ENCODE measurements around the gene GPBP1. TPM values are rescaled to one million over a fixed set of nuclear protein-coding genes. Genes with fewer than 3 reads are reported as not detected.

GPBP1 gene
- total RNA-seq, 1 experiment from 2014 or later = 69.5 TPM

- intact Hi-C loops (cut with micrococcal nuclease) = no loop called here
- H3K9ac ChIP-seq (ENCODE audit: low read length) = no peak overlapping the region
- peaks cover 2 to 3% of the 10 kb centered on the region in 2 experiments; a peak in 1 of 4 replicates for H3K4me1 ChIP-seq (ENCODE audit: control insufficient read depth in 1 of 2, insufficient read depth in 2 of 2, low read length in 2 of 2)
- no peak for TF ChIP-seq TCF7L2 (IDR thresholded peaks at IDR 0.05; ENCODE audit: borderline replicate concordance, extremely low read depth, insufficient read depth, insufficient read length)
- TF ChIP-seq ZNF274 (IDR thresholded peaks at IDR 0.05; ENCODE audit: low read depth, low read length) = no peak
- no peak for TF ChIP-seq EZH2 (IDR thresholded peaks at IDR 0.05)
- no peak for TF ChIP-seq MAX (IDR thresholded peaks at IDR 0.05)
- no peak for TF ChIP-seq EGR1 (IDR thresholded peaks at IDR 0.05; ENCODE audit: low read depth)
- TF ChIP-seq CEBPB (IDR thresholded peaks at IDR 0.05; ENCODE audit: low read depth) = no peak
- TF ChIP-seq CTCF (IDR thresholded peaks at IDR 0.05 in 2 of 3, conservative IDR thresholded peaks at IDR 0.05 in 1 of 3; ENCODE audit: borderline replicate concordance in 1 of 3, insufficient read depth in 1 of 3, low read depth in 2 of 3, low read length in 2 of 3) = no peak
- no peak for TF ChIP-seq ZFX (IDR thresholded peaks at IDR 0.05)
- no peak for TF ChIP-seq ATF3 (IDR thresholded peaks at IDR 0.05)
- TF ChIP-seq SRF (IDR thresholded peaks at IDR 0.05; ENCODE audit: low read depth) = no peak
- TF ChIP-seq POLR2A (IDR thresholded peaks at IDR 0.05; ENCODE audit: borderline replicate concordance, extremely low read depth, insufficient read depth, insufficient read length) = no peak
- no peaks in the 10 kb centered on the region for H3K9me3 ChIP-seq (ENCODE audit: control insufficient read depth in 1 of 2, insufficient read depth in 1 of 2, low read depth in 1 of 2, low read length in 2 of 2)
- no peak overlapping the region for H2AFZ ChIP-seq (ENCODE audit: low read depth, low read length, poor library complexity, severe bottlenecking)
- H3K9me2 ChIP-seq (ENCODE audit: insufficient read depth) = no peaks in the 10 kb centered on the region
- no TSS peak for BruUV-seq (replicated peaks)
- H4K20me1 ChIP-seq (ENCODE audit: insufficient read depth) = peaks cover 48% of the 10 kb centered on the region
- DNase-seq (ENCODE audit: low read depth, low spot score) = no peak
- CTCF ChIA-PET = no interaction called here
- H3K4me3 ChIP-seq (replicated peaks in 1 of 2; ENCODE audit: low read depth in 1 of 2, low read length in 2 of 2) = no peak overlapping the region
- H3K4me2 ChIP-seq (ENCODE audit: low read length) = no peak overlapping the region
- no peaks in the 10 kb centered on the region for H3K27me3 ChIP-seq (ENCODE audit: insufficient read depth, low read length)
- RAD21 ChIA-PET (ENCODE audit: low non-redundant PET in 1 of 2, low total read pairs in 2 of 2, uncharacterized antibody in 2 of 2, unreplicated experiment in 2 of 2) = no interaction called here
- no peak overlapping the region for H3K27ac ChIP-seq (ENCODE audit: low read depth, low read length)
- H3K36me3 ChIP-seq (ENCODE audit: control insufficient read depth in 1 of 2, insufficient read depth in 2 of 2, low read length in 2 of 2) = peaks cover 0 to 3% of the 10 kb centered on the region in 2 experiments; a peak in 1 of 4 replicates
- no peak; the same call in 1 of the 2 replicates for ATAC-seq
- POLR2A ChIA-PET = no interaction called here
- H3K79me2 ChIP-seq (ENCODE audit: insufficient read depth, low read length) = peaks cover 100% of the 10 kb centered on the region
Measured at GRCh38 chr5:57199866-57200265, 26.0 kb downstream of the GPBP1 start.
